GM18526 (cell line): Measurements from ENCODE around the gene CREB5.

Source experiments
- POLR2A ChIP-seq: IDR thresholded peaks from 3 replicates; pipeline ENCODE4 v1.6.1; 2011; ENCODE audit not compliant: insufficient read length; ENCODE audit errors: extremely low read depth

The CREB5 gene

DNA sequence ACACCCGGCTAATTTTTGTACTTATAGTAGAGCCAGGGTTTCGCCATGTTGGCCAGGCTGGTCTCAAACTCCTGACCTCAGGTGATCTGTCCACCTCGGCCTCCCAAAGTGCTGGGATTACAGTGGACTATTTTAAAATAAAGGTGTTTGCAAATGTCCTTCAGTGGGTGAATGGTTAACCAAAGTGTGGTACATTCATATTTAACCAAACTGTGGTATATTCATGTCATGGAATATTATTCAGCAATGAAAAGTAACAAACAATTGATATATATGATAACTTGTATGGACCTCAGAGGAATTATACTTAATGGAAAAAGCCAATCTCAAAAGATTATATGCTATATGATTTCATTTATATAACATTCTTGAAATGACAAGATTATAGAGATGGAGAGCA is 190.0 kb downstream of the CREB5 start:
- TF ChIP-seq POLR2A, result no peak

DNA sequence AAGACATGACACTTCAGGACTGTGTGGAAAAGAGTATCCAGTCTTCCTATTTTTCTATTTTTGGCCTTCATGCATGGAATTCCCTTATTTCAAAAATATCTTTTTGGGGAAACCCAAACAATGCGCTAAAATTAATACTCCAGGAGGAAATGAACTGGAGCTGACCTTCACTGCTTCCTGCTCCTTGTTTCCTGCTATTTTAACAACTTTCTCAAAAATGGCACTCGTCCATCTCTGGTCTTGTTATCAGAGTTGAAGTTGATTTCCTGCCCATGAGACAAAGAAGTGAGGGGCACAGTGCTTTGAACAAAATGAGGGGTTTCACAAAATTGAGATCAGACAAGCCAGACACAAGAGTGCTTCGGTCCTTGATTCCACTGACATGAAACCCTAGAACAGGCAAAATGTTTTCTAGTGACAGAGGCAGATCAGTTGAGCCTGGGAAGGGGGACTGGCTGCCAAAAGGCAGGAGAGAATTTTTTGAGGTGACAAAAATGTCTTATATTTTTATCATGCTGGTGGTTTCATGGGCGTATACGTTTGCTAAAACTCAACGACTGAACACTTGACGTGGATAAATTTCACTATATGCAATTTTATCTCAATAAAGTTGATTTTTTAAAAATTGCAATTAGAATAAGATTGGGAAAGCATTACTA is 193.2 kb downstream of the CREB5 start:
- TF ChIP-seq POLR2A, result no peak

DNA sequence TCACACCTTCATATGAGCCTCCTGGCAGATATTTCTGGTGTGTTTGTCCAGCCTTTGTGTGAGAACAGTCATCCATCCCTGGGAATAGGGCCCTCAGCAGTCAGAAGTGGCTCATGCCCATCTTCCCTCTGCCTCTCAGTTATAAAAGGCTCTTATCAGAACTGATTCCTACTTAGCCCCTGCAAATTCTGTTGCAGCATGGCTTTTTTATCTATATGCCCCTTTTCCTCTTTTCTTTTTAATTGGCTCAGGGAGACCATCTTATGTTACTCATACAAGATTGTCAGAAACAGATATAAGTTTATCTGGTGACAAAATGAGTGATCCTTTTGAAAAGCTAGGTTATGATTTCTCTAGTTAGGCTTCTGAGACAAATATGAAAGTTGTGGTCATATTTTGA is 194.1 kb downstream of the CREB5 start:
- no peak for TF ChIP-seq POLR2A

DNA sequence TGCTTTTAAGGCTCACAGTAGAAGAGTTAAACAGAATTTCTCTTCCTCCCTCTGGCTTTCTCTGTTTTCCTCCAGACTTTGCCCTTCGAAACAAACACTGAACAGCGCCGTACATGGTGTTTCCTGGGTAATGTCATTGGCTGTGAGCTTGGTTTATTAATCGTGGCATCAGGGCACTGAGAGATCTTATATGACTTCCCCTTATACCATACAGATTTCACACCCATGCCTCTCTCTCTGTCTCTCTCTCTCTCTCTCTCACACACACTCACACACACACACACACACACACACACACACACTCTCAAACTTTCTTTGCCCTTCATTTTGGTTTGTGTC is 195.5 kb downstream of the CREB5 start:
- TF ChIP-seq POLR2A, result no peak

DNA sequence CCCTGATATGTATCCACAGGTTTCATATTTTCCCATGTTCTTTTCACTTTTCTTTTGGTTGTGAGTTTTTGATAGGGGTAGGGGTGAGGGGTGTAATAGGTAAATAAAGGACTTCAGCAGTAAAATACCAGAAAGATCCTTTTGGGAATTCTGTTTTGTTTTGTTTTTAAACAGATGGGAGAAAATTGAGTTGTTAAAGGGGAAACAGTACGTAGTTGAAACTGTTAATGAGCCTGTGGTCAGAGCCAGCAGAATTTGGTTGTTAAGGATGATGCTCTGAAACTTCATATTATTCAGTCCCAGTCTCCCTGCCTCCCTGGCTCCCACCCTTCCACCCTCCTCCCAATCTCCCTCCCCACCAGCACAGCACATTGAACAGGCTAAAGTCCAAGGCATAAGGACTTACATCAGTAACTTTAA is 195.9 kb downstream of the CREB5 start:
- TF ChIP-seq POLR2A, result no peak

DNA sequence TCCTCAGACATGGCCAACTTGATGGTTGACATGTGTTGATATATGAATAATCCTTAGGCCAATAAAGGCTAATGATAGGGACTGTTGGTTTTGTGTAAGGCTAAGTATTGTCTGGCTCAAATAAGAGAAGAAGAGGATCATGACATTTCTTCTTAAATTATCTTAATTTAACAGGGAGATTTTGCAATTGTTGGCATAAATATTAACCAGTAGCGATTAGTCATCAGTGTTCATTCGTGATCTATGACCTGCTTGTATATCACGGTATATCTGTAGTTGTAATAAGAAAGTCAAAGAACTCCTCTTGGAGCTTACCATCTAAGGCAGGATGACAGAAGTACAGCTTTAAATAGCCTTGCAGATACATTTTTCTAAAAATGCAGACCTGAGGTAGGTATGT is 196.4 kb downstream of the CREB5 start:
- TF ChIP-seq POLR2A, result no peak

DNA sequence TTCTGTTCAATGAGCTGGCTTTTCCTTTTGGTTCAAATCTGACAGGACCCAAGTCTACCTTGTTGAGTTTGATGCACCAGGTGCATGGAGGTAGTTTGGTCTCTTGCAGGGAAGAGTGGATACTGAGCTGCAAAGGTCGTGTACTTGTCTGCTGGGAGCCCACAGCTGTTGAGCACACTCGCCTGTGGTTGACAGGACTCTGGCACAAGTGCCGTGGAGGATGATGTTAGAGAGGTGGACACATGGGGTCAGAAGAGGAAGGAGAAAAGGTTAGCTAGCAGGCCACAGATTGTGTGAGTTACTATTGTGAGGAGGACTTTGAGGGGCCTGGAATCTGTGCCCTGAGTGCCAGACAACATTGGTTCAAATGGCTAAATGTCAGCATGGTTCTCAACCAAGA is 197.3 kb downstream of the CREB5 start:
- no peak for TF ChIP-seq POLR2A

DNA sequence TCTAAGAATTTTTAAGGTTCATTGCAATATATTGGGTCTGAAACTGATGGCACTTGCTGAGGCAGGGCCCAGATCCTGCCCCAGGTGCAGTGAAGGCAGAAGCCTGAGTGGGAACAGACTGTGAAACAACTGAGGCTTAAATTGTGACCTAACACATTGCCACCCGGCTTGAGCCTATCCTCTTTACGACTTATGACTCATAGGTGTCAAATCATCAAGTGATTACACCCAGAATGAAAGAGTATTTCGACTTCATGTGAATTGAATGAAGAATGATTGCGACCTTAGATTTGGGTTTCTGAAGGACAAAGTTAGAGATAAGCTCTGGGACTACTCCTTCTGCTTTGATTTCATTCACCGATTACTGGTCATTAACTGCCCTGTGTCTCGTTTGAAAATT is 200.9 kb downstream of the CREB5 start:
- no peak for TF ChIP-seq POLR2A

DNA sequence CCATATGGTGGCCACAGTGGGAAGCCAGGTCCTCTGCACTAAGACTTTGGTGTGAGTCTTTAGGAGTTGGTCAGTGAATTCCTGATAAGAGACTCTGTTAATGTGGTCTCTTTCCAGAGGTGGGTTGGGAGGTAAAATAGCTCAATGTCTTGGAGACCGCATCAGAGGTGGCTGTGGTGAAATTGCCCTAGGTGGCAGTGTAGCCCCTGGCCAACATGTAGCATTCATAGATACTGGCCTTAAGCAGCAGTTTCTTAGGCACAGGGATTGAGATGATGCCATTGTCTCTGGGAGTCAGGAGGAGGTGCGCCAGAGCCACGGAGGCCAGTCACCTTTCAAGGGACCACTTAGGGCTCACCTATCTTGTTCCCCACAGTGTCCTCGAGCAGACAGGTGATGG is 202.8 kb downstream of the CREB5 start:
- TF ChIP-seq POLR2A, result no peak

DNA sequence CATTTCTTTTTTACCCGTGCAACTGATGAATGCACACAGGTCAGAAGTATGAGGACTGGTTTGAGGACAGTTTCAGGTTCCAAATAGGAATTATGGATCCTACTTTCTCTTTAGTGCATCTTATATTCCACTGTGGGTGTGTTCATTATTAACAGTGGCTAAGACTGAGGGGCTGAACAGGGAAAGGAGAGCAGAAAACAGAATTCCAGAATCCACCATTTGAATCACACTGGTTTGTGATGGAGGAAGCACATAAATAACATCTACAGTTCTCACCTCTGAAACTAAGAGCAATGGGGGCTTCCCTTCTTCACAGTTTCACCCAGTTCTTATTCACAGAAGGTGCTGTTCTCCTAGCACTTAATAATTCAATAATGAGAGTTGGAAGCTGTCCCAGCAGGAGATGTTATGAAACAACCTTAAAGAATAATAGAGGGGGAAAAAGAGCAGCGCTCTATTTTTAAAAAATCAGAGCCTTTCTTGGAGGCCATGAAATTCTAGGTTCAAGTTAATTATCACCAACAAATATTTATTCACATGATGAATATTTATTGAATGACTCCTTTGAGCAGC is 205.1 kb downstream of the CREB5 start:
- TF ChIP-seq POLR2A, result no peak

DNA sequence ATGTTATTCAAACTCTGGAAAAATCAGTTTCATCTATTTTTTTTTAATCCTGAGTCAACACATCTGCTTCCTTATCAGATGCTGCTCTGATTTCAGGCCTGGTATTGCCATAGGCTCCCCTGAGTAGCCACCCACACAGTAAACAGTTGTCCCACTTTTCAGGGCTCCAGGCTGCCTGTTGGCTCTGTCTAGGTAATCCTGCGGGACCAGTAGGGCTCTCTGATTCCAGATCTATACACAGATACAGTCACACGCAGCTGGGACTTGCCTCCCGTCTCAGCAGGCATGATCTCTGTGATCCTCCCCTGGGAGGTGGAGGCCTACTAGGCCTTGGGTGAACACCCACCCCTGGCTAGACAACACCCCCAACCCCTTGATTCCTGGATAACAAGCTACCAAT is 206.1 kb downstream of the CREB5 start:
- TF ChIP-seq POLR2A, result no peak

DNA sequence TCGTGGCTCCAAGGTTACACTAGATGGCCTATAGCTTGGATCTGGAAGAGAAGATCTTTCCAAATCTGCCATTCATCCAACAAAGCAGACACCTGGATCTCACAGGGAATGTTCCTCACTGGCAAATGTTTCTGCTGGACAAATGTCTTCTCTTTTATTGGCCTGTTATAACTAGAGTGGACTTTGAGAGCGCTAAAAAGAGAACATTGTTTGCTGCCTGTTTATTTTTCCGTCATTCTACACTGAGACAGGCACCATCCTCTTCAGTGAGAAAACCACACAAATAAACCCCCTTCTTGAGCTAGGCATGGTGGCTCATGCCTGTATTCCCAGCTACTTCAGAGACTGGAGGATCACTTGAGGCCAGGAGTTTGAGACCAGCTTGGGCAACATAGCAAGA is 206.9 kb downstream of the CREB5 start:
- no peak for TF ChIP-seq POLR2A

DNA sequence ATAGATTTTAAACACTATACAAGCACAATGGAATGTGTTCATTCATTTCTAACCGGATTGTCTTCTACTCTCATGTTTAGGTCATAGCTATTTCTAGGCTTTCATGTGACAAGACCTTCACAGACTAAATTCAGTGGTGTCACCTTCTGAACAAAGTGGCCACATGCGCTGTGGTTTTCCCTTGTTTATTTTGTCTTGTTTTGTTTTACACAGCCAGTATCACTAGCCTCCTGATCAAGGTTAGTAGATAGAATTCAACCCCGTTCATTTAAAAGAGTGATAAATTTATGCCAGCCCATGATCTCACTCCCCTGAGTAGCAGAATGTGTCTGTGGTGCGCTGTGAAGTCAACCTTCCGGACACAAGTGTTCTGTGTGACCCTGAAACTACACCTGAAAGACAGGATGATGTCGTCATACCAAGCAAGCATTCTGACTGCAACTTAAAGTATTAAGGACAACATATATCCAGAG is 209.1 kb downstream of the CREB5 start:
- no peak for TF ChIP-seq POLR2A

DNA sequence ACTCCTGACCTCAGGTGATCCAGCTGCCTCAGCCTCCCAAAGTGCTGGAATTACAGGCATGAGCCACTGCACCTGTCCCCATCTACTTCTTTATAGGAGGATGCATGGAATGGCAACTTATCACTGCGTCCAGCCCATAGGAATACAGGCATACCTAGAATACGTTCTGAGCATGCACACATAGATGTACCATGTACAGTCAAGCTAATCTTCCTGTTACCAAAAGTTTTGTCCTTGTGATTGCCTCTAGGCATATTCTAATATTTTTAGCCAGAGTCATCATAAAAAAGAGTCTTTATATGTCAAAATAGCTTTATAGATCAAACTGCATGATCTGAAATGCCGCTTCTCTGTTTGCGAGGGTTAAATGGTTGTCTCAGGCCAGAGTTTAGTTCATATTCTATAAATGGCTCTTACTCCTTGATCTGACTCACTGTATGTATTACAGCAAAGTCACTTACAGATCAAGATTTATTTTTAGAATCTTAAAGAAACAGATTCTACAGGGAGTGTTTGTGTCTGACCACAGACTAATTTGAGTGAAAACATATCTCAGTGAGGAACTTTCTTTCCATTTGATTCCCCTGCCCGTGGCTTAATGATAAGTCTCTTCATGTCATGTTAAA is 210.9 kb downstream of the CREB5 start:
- no peak for TF ChIP-seq POLR2A

DNA sequence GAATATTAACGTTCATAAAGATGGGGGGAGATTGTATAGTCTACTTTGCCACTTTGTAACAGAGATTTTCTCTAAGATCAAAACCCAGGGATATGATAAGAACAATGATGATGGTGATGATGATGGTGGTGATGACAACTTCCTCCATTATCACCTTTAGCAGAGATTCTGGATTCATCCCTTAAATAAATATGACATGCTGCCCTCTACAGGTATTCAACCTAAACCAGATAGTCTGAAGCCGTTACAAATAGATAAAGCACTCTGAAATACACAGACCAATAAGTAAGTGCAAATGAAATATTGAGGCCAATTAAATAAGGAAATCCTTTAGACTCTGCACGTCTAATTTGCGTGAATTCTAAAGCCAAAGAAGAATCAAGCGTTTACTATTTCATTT is 211.5 kb downstream of the CREB5 start:
- TF ChIP-seq POLR2A, result no peak

DNA sequence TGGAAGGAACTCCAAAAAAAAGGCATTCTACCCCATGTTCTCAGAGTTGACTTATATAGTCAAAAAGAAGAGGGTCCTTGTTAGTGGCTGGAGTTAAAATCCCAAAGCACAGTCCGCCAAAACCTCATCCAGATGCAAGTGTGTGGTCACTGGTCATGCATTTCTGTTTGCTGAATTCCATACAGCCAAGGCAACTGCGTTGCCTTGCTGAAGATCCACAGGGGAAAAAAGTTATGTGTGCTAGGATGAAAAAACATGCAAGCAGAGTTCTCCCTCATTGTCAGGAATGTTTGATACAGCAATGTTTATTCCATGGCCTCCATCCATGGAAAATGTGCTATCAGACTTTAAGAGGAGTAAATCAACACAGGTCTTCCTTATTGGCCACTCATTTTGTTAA is 213.1 kb downstream of the CREB5 start:
- TF ChIP-seq POLR2A, result no peak

DNA sequence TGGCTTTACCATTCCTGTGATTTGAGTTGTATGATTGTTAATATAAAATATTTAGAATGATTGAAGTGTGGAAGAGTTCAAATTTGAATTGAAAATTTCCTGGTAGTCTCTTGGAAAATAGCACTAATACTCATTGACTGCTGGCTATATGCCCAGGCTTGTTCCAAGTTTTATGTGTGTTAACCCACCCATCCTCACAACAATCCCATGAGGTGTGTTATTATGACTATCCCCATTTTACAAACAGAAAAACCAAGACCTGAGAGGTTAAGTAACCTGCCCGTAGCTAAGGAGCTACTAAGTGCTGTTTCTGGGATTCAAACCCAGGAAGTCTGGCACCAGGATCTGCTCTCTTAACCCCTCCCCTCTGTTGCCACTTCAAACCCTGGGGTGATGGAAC is 213.9 kb downstream of the CREB5 start:
- TF ChIP-seq POLR2A, result no peak

DNA sequence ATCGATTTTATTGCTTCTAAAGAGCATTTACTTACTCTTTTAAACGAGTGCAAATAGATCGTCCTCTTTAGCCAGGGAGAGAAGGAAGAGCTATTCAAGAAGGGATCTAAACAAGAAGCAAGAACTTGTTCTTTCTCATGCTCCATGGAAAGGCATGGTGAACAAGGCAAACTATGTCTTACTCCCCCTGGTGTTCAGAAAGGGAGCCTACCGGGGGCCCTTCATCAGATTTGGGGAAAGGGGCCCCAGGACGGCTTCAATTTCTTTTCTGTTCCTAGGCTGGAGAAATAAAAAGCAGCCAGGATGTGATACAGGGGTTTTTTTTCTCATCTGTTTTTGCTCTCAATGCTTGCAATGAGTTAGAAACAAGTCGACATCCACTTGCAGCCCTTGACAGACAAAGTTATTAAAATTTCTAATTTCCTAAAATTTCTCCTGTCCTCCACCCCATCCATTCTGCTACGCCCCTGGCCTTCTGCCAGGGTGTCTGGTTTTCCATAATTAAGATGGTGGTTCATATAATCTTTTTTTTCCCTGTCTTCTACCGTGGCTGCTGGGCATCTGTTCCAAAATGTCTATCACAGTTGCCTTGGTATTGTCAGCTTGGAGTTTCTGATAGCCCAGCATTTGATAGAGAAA is 214.4 kb downstream of the CREB5 start:
- TF ChIP-seq POLR2A, result no peak
